Stimulated activated memory B cell treated with anti-CD40 and anti-IgM and Interleukin-4, amounts not matched to agents 10 μg/mL and 1 μg/mL and 100 μg/mL, for 72 hours (primary cell): ENCODE results near the gene MAB21L2.

Experiments
- ATAC-seq: fragments of 150-1000 bp; cut with Tn5 transposase; 2 replicates; pipeline ENCODE4 v1.10.0; 2021
- H3K27ac Mint-ChIP-seq: one replicate; pipeline ENCODE4 v1.8.0; 2022; ENCODE audit warnings: mild to moderate bottlenecking, mixed read lengths
- H3K27me3 Mint-ChIP-seq: one replicate; pipeline ENCODE4 v1.8.0; 2022; ENCODE audit warnings: mixed read lengths
- H3K36me3 Mint-ChIP-seq: one replicate; pipeline ENCODE4 v1.8.0; 2022; ENCODE audit warnings: mixed read lengths
- H3K4me1 Mint-ChIP-seq: one replicate; pipeline ENCODE4 v1.8.0; 2022; ENCODE audit warnings: mixed read lengths
- H3K4me3 Mint-ChIP-seq: one replicate; pipeline ENCODE4 v1.8.0; 2022; ENCODE audit warnings: mild to moderate bottlenecking, moderate library complexity, mixed read lengths
- H3K9me3 Mint-ChIP-seq: one replicate; pipeline ENCODE4 v1.8.0; 2022; ENCODE audit warnings: mixed read lengths

The MAB21L2 gene

DNA sequence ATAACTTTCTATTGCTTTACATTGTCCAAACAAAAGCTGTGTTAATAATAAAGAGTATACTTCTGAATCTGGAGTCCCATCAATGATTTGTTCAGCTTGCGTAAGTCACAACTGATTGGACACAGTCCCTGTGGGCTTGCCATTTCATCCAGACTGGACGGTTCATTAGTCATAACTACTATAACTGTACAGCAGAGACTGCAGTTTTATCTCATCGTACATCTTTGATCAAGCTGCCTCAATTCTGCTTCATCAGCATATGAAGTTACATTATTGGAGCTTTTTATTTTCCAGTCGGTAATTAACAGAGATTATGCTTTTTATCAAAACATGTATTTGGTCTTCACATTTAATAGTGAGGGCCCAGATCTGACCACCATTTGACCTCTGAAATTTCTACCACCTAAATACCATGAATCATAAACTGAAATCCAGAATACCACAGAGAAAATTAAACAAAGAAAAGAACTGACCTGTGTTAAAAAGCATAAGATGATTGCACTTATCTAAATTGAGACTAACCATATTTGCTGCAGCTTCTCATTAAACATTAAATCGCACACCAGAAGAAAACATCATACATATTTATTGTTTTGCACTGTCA, 12.5 kb upstream of the MAB21L2 start:
- H3K36me3 Mint-ChIP-seq = peaks cover 27% of the 10 kb centered on the region
- no peak overlapping the region for H3K27ac Mint-ChIP-seq
- ATAC-seq = no peak
- no peaks in the 10 kb centered on the region for H3K27me3 Mint-ChIP-seq
- H3K4me3 Mint-ChIP-seq = no peak overlapping the region
- H3K4me1 Mint-ChIP-seq = no peaks in the 10 kb centered on the region
- H3K9me3 Mint-ChIP-seq = peaks cover 3% of the 10 kb centered on the region

DNA sequence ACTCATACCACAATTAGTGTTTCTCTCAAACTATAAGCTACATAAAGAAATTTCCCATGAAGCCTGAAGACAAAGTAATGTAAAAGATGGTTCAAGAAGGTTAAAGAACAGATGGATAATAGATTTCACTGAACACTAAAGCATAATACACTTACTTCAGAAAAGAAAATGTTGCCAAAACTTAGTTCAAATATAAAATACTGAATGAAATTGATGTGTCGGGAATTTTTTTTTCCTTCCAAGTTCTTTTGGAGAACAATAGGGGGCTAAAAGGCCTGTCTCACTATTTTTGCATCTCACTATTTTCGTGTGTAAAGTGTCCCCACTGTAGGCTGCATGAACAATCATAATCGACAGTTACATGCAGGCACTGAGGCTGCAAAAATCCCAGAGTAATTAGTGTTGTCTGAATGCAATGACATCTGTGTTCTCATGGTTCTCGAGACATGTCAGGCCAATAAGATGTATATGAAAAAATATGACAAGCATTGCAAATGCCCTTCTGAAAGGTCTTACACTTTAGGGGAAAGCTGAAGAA, 11.9 kb upstream of the MAB21L2 start:
- H3K27ac Mint-ChIP-seq = no peak overlapping the region
- peaks cover 22% of the 10 kb centered on the region for H3K36me3 Mint-ChIP-seq
- peaks cover 1% of the 10 kb centered on the region for H3K9me3 Mint-ChIP-seq
- ATAC-seq = no peak
- no peak overlapping the region for H3K4me3 Mint-ChIP-seq
- H3K4me1 Mint-ChIP-seq = no peaks in the 10 kb centered on the region
- no peaks in the 10 kb centered on the region for H3K27me3 Mint-ChIP-seq

DNA sequence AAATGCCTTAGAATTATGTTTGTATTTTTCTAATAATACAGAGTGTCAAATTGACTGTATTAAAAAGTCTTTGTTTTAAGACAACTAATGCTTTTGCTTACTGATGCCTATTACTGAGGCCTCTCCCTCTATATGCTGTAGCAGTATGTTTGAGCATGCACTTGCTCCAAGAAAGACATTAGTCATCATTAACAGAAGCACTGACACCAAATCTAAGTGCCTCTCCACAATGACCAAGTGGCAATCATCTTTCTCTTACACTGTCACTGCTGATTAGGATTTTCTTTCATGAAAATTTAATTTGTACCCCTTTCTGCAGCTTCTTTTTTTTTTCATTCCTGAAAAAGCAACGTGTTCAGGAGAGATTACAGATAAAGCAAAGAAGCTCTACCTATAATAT, 11.1 kb upstream of the MAB21L2 start:
- no peak for ATAC-seq
- peaks cover 18% of the 10 kb centered on the region for H3K36me3 Mint-ChIP-seq
- H3K27ac Mint-ChIP-seq = no peak overlapping the region
- H3K9me3 Mint-ChIP-seq = no peaks in the 10 kb centered on the region
- no peak overlapping the region for H3K4me3 Mint-ChIP-seq
- no peaks in the 10 kb centered on the region for H3K4me1 Mint-ChIP-seq
- H3K27me3 Mint-ChIP-seq = no peaks in the 10 kb centered on the region

DNA sequence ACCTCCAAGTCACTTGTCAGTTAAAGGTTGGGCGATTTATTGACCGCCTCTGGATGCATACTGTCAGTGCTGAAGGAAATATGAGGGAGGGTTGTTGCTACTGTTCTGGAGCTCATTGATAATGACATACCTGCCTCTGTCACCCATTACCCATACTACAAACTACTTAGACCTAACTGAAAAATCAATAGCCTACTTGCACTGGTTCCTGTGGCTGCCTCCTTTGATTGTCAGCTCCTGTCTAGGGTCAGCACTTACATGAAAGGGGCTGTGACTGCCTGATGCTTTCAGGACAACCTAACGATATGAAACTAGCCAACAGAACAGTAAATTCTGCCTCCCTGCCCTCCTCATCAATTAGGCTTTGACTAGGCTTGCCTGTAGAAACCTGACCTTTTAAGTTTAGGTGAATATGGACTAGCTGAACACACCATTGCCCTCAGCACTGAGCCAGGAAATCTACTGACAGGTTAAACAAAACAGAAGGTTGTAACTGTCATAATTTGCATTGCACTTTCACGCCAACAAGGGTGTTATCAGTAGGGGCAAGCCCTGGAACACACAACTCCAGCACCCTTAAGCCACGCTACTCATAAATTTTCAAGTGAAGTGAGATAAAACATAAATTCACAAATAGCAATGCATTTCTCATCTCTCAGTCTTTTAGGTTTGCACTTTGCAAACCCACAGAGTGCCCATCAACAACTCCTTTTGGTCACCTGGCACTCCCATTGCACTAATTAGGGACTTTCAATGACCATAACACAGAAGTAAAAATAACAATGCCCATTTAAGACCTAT, 9.0 kb upstream of the MAB21L2 start:
- Mint-ChIP-seq H3K27ac (no peak overlapping the region), H3K4me3 (no peak overlapping the region)
- ATAC-seq = no peak

DNA sequence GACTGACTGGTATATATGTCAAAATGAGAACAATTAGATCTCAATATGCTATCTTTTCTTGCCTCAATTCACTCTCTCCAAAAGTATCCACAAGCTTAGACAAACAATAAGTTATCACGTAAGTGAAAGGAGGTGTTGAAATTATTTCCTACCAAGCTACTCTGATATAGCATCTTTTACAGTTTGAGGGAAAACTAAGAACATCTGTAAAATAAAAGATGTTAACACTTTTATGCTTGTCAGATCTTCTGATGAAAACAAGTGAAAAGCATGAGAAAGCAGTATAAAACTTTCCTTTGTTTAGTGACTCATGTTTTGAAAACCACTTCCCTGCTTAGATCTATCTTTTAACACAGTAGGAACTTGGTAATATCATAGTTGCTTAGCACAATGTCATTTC, 8.4 kb upstream of the MAB21L2 start:
- no peak overlapping the region for H3K4me3 Mint-ChIP-seq
- H3K27me3 Mint-ChIP-seq = no peaks in the 10 kb centered on the region
- H3K9me3 Mint-ChIP-seq = no peaks in the 10 kb centered on the region
- peaks cover 6% of the 10 kb centered on the region for H3K36me3 Mint-ChIP-seq
- H3K27ac Mint-ChIP-seq = no peak overlapping the region
- ATAC-seq = no peak
- H3K4me1 Mint-ChIP-seq = no peaks in the 10 kb centered on the region

More for the DNA sequence above, 9.0 kb upstream of the MAB21L2 start:
- Mint-ChIP-seq H3K4me1 (no peaks in the 10 kb centered on the region), H3K27me3 (no peaks in the 10 kb centered on the region), H3K36me3 (peaks cover 7% of the 10 kb centered on the region), H3K9me3 (no peaks in the 10 kb centered on the region)

DNA sequence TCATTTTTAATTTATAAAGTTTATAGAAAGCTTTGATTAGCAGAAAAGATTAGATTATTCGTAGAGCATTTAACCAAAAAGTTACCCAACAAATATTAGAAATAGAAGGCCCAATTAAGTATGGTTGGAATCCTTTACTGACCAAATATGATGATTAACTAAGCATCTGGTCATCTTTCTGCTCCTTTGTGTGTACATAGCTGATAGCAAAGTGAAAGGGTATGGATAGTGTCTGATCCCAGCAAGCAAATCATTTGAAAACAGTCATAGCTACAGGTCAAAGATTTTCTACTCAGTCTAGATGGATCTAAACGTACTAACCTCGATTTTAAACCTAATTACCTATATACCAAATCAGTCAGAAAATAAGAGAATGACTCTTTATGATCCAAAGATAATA, 7.3 kb upstream of the MAB21L2 start:
- Mint-ChIP-seq H3K9me3 (no peaks in the 10 kb centered on the region), H3K27me3 (no peaks in the 10 kb centered on the region), H3K27ac (no peak overlapping the region), H3K4me1 (no peaks in the 10 kb centered on the region), H3K4me3 (no peak overlapping the region), H3K36me3 (peaks cover 14% of the 10 kb centered on the region)
- ATAC-seq = no peak

DNA sequence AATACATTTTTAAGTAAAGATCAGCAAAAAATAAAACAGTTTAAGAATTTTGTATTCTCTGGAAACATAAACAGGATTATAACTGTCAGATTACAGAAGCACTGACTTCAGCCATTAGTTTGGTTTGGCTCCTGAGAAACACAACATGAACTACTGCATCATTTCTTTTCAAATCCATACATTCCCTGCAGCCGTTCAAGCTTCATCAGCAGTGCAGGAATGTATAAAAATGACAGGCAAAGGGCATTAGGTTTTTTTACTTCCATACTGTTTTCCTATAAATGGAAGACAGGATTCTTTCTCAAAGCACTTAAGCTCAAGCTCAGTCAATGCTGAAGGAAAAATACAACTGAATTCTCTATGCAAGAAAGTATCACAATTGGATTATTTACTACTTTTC, 4.2 kb upstream of the MAB21L2 start:
- Mint-ChIP-seq H3K9me3 (peaks cover 4% of the 10 kb centered on the region), H3K4me1 (no peaks in the 10 kb centered on the region), H3K27me3 (no peaks in the 10 kb centered on the region), H3K4me3 (no peak overlapping the region), H3K27ac (no peak overlapping the region), H3K36me3 (peaks cover 38% of the 10 kb centered on the region)
- ATAC-seq = no peak

DNA sequence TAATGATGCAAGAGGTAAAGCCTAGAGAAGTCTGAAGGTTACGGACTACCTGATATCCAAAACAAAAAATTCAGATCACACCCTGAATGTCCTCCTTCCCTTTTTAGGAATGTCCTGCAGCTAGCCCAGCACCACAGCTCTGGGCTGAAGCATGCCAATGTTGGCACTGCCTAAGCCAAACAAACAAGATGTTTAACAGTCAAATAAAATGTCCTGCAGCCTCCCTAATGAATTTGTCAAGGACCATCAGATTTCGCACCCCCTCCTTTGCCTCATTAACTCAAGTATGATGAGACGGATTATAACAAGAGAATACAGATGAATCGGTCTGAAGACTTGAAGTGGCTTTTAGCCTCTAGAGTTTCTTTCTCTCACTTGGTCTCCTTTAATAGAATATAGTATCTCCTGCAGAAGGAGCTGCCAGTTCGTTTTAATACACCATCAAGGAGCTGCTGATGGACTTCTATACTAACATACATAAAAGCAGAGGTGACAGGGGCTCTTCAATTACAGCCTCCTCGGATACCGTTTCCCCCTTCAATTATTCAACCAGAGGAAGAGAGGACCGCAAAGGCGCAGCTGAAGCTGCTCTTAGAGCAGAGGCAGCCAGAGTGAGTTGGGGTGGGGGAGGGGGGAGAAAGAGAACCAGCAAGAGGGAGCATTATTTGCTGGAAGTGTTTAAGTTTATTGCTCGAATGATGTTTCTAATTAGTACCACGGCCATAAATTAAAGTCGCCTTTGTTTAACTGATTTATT, 3.0 kb upstream of the MAB21L2 start:
- ATAC-seq = no peak
- no peak overlapping the region for H3K4me3 Mint-ChIP-seq
- H3K9me3 Mint-ChIP-seq = peaks cover 4% of the 10 kb centered on the region
- no peaks in the 10 kb centered on the region for H3K27me3 Mint-ChIP-seq
- no peaks in the 10 kb centered on the region for H3K4me1 Mint-ChIP-seq
- H3K27ac Mint-ChIP-seq = no peak overlapping the region
- peaks cover 50% of the 10 kb centered on the region for H3K36me3 Mint-ChIP-seq

DNA sequence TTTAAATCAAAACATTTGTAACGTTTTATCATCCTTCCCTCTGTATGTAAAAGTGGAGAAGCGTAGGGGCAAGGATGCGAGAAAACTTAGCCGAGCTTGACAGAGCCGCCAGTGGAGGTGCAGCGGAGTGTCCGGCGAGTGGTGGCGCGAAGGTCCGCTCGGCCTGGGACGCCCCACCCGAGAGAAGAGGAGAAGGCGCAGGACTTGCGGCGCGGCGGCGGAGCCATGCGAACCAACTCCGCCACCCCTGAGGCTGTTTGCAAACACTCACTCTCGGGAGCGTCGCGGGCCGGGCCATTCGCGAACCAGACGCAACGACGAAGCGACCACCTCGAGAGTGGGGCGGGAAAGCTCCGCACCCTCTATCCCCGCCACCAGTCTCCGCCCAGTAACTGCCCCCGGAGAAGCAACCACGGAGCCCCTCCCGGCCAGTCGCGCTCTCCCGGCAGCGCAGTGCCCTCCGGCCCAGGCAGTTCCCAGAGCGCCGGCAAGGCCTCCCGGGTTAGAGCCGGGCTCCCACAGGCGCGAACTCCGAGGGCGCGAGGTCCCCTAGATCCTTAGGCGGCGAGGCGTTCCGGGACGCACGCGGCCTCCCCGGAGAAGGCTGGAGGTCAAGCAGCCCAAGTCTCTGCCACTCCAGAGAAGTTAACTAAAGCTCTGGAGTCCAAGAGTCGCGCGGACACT, 2.3 kb upstream of the MAB21L2 start:
- Mint-ChIP-seq H3K9me3 (peaks cover 4% of the 10 kb centered on the region), H3K36me3 (peaks cover 57% of the 10 kb centered on the region), H3K27me3 (no peaks in the 10 kb centered on the region), H3K4me3 (no peak overlapping the region), H3K27ac (no peak overlapping the region), H3K4me1 (no peaks in the 10 kb centered on the region)
- no peak for ATAC-seq

DNA sequence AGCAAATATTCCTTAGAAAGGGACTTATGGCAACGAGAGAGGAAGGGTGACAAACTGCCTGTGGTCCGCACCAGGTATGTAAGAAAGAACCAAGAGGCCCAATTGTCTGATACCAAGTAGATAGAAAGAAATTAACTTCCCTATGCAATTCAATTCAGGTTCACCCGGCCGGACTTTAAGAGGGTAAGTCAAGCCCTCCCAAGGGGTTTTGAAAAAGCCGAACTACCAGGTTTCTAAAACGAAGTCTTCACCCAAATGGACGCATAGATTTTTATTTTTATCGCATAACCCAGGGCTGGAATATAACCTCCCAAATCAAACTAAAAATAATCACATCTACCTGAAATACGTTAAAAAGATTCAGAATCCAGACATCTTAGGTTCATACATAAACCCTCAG, 1.6 kb upstream of the MAB21L2 start:
- Mint-ChIP-seq H3K4me3 (no peak overlapping the region), H3K36me3 (peaks cover 59% of the 10 kb centered on the region), H3K9me3 (peaks cover 4% of the 10 kb centered on the region), H3K27me3 (no peaks in the 10 kb centered on the region), H3K4me1 (no peaks in the 10 kb centered on the region), H3K27ac (no peak overlapping the region)
- no peak for ATAC-seq

DNA sequence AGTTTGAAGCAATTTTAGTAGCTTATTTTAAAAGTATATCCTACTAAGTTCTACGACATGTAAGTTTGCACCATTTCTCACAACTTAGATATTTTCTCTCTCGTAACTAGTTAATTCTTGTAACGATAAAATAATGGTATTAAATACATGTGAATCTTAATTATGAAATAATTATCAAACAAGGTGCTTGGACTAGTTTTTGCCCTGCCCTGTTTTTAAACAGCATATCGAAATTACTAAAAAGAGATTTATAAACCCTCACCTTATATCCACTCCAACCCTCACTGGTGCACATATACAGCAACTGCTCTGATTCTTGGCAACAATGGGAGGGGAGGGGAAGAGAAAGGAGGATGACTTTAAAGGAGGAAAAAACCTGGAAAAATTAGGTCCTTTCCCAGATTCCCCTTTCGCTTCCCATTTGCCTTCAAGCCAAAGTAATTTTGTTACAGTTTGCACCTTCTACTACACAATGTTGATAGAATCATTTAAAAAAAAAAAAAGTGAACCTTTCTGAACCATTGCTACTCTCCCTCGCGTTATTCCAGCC, 820 bp upstream of the MAB21L2 start:
- H3K4me1 Mint-ChIP-seq = no peaks in the 10 kb centered on the region
- H3K27me3 Mint-ChIP-seq = no peaks in the 10 kb centered on the region
- no peak overlapping the region for H3K27ac Mint-ChIP-seq
- H3K36me3 Mint-ChIP-seq = peaks cover 67% of the 10 kb centered on the region
- ATAC-seq = no peak
- H3K9me3 Mint-ChIP-seq = peaks cover 4% of the 10 kb centered on the region
- no peak overlapping the region for H3K4me3 Mint-ChIP-seq

DNA sequence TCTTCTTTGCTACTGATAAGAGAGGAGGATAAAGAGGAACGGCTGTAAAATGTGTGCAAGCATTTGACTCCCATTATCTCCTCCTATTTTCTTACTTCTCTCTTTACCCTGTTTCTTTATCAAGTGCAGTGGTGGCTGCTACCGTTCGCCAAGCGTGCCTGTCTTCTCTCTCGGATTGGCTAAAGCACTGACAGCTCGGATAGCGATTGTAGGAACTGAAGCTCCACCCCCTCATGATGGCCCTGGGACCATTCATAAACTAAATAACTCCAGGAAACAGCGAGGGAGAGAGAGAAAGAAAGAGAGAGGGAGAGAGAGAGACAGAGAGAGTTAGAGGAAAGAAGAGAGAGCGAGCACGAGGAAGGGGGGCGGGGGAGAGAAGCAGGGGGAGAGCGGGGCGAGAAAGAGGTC, 305 bp upstream of the MAB21L2 start:
- H3K27ac Mint-ChIP-seq = no peak overlapping the region
- peaks cover 4% of the 10 kb centered on the region for H3K9me3 Mint-ChIP-seq
- no peak for ATAC-seq
- no peaks in the 10 kb centered on the region for H3K4me1 Mint-ChIP-seq
- no peaks in the 10 kb centered on the region for H3K27me3 Mint-ChIP-seq
- peaks cover 71% of the 10 kb centered on the region for H3K36me3 Mint-ChIP-seq
- no peak overlapping the region for H3K4me3 Mint-ChIP-seq

DNA sequence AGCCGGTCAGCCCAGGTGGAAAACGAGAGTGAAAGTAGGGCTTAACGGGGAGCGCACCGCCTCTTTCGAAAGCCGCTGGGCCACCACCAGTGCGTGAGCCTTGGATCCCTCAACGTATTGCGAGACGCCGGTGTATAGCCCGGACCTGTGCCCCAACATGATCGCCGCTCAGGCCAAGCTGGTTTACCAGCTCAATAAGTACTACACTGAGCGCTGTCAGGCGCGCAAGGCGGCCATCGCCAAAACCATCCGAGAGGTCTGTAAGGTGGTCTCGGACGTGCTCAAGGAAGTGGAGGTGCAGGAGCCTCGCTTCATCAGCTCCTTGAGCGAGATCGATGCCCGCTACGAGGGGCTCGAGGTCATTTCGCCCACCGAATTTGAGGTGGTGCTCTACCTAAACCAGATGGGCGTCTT, 929 bp downstream of the MAB21L2 start:
- Mint-ChIP-seq H3K9me3 (peaks cover 4% of the 10 kb centered on the region), H3K36me3 (peaks cover 76% of the 10 kb centered on the region), H3K27me3 (no peaks in the 10 kb centered on the region), H3K4me3 (no peak overlapping the region), H3K4me1 (no peaks in the 10 kb centered on the region), H3K27ac (no peak overlapping the region)
- ATAC-seq = no peak

DNA sequence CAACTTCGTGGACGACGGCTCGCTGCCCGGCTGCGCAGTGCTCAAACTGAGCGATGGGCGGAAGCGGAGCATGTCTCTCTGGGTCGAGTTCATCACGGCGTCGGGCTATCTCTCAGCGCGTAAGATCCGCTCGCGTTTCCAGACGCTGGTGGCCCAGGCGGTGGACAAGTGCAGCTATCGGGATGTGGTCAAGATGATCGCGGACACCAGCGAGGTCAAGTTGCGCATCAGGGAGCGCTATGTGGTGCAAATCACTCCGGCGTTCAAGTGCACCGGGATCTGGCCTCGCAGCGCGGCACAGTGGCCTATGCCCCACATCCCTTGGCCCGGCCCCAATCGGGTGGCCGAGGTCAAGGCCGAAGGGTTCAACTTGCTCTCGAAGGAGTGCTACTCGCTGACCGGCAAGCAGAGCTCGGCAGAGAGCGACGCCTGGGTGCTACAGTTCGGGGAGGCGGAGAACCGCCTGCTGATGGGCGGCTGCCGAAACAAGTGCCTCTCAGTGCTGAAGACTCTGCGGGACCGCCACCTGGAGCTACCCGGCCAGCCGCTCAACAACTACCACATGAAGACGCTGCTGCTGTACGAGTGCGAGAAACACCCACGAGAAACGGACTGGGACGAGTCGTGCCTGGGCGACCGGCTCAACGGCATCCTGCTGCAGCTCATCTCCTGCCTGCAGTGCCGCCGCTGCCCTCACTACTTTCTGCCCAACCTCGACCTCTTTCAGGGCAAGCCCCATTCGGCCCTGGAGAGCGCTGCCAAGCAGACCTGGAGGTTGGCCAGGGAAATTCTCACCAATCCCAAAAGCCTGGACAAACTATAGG, 1.5 kb downstream of the MAB21L2 start:
- ATAC-seq = no peak
- Mint-ChIP-seq H3K36me3 (peaks cover 83% of the 10 kb centered on the region), H3K4me1 (no peaks in the 10 kb centered on the region), H3K27ac (no peak overlapping the region), H3K4me3 (no peak overlapping the region), H3K27me3 (no peaks in the 10 kb centered on the region), H3K9me3 (peaks cover 4% of the 10 kb centered on the region)
